Keratinocyte (primary cell): Measurements from ENCODE around the gene CUX1. TPM values are rescaled to one million over a fixed set of nuclear protein-coding genes. Genes with fewer than 3 reads are reported as not detected.

Experiments
- DNase-seq: peaks from one replicate; pipeline ENCODE4 v3.0.0-alpha.2; 2011; ENCODE audit warnings: low read depth, missing footprints, low spot score
- FAIRE-seq: peaks from 2 replicates; lab custom pipeline; 2011; peaks lifted over from hg19 to GRCh38; lab: Jason Lieb, UNC
- H2AFZ ChIP-seq: 2 replicates; pipeline ENCODE4 v1.6.0; 2012; ENCODE audit warnings: low read length, control low read depth, inconsistent platforms; ENCODE audit not compliant: control insufficient read depth
- H3K27ac ChIP-seq: 2 replicates; pipeline ENCODE4 v1.5.1; 2011; ENCODE audit warnings: low read length; ENCODE audit not compliant: control insufficient read depth, insufficient read depth
- H3K27me3 ChIP-seq: 3 replicates; pipeline ENCODE4 v1.6.0; 2011; ENCODE audit warnings: low read length; ENCODE audit not compliant: control insufficient read depth, insufficient read depth; ENCODE audit errors: extremely low read depth
- H3K36me3 ChIP-seq, 2 experiments: 2 replicates in 1 of 2; 3 replicates in 1 of 2; pipeline ENCODE4 v1.5.1; 2011; ENCODE audit warnings: low read length in 2 of 2, mild to moderate bottlenecking in 1 of 2; ENCODE audit not compliant: control insufficient read depth in 2 of 2, insufficient read depth in 2 of 2; ENCODE audit errors: extremely low read depth in 1 of 2
- H3K4me1 ChIP-seq: 3 replicates; pipeline ENCODE4 v1.5.1; 2011; ENCODE audit warnings: low read length; ENCODE audit not compliant: control insufficient read depth, insufficient read depth; ENCODE audit errors: extremely low read depth
- H3K4me2 ChIP-seq: 3 replicates; pipeline ENCODE4 v1.6.0; 2011; ENCODE audit warnings: low read depth, low read length; ENCODE audit not compliant: control insufficient read depth, insufficient read depth; ENCODE audit errors: extremely low read depth
- H3K4me3 ChIP-seq, 3 experiments: fragments of 200-600 bp in 1 of 3; sonication (generic) in 1 of 3; 2 replicates in 2 of 3; 3 replicates in 1 of 3; pipeline ENCODE4 v1.5.1; 2011 to 2016; ENCODE audit warnings: low read length in 3 of 3, mild to moderate bottlenecking in 3 of 3, control low read depth in 2 of 3, inconsistent platforms in 1 of 3, low read depth in 1 of 3, mixed read lengths in 1 of 3, mixed run types in 1 of 3, moderate library complexity in 1 of 3; ENCODE audit not compliant: control insufficient read depth in 2 of 3, insufficient read depth in 2 of 3; ENCODE audit errors: extremely low read depth in 1 of 3
- H3K79me2 ChIP-seq: 2 replicates; pipeline ENCODE4 v1.6.0; 2012; ENCODE audit warnings: low read length; ENCODE audit not compliant: control insufficient read depth, insufficient read depth
- H3K9ac ChIP-seq: 3 replicates; pipeline ENCODE4 v1.6.0; 2011; ENCODE audit warnings: low read length; ENCODE audit not compliant: control insufficient read depth, insufficient read depth; ENCODE audit errors: extremely low read depth
- H3K9me1 ChIP-seq: 3 replicates; pipeline ENCODE4 v1.6.0; 2011; ENCODE audit warnings: low read length; ENCODE audit not compliant: control insufficient read depth, insufficient read depth; ENCODE audit errors: extremely low read depth
- H3K9me3 ChIP-seq: 2 replicates; pipeline ENCODE4 v1.5.1; 2012; ENCODE audit warnings: low read depth, low read length; ENCODE audit not compliant: control insufficient read depth
- H4K20me1 ChIP-seq: 3 replicates; pipeline ENCODE4 v1.6.0; 2011; ENCODE audit warnings: low read length; ENCODE audit not compliant: control insufficient read depth, insufficient read depth; ENCODE audit errors: extremely low read depth
- CTCF ChIP-seq, 3 experiments: IDR thresholded peaks in 1 of 3; conservative IDR thresholded peaks in 1 of 3; optimal IDR thresholded peaks in 1 of 3; 2 replicates in 2 of 3; 3 replicates in 1 of 3; pipeline versions ENCODE3 to v1.5.1; 2011; ENCODE audit warnings: low read length in 3 of 3, mild to moderate bottlenecking in 3 of 3, moderate library complexity in 2 of 3, control low read depth in 1 of 3, inconsistent platforms in 1 of 3; ENCODE audit not compliant: insufficient read depth in 2 of 3; ENCODE audit errors: extremely low read depth in 1 of 3
- EZH2 ChIP-seq: IDR thresholded peaks from one replicate; pipeline ENCODE4 v1.6.1; 2012; ENCODE audit warnings: inconsistent platforms, mild to moderate bottlenecking, low read length, moderate library complexity
- dilution Hi-C: fragments of 300-500 bp; cut with MboI; formaldehyde crosslinking; loops from one replicate; pipeline ENCODE4 v1.7.0; 2020; ENCODE audit warnings: low sequenced_read_pairs; ENCODE audit not compliant: extremely low pct_ligation_motif_present
- polyA plus RNA-seq, 5 experiments: library from polyadenylated mRNA; depleted of rRNA in 3 of 5; stranded (reverse) in 3 of 5; stranded (forward) in 1 of 5; unstranded in 1 of 5; fragments of >200 nt; gene quantifications; 1 replicate in 1 of 5; 2 replicates in 3 of 5; 3 replicates in 1 of 5; pipeline versions ENCODE4 v1.2.1 to v1.2.3, GENCODE V29; 2011 to 2012; ENCODE audit warnings: missing spikeins in 2 of 5, low read depth in 1 of 5, low replicate concordance in 1 of 5

CUX1 gene
- polyA plus RNA-seq, 1 donor (not counting 4 experiments of a cell fraction or from before 2014, with no cell fraction given): 18.3 TPM

DNA sequence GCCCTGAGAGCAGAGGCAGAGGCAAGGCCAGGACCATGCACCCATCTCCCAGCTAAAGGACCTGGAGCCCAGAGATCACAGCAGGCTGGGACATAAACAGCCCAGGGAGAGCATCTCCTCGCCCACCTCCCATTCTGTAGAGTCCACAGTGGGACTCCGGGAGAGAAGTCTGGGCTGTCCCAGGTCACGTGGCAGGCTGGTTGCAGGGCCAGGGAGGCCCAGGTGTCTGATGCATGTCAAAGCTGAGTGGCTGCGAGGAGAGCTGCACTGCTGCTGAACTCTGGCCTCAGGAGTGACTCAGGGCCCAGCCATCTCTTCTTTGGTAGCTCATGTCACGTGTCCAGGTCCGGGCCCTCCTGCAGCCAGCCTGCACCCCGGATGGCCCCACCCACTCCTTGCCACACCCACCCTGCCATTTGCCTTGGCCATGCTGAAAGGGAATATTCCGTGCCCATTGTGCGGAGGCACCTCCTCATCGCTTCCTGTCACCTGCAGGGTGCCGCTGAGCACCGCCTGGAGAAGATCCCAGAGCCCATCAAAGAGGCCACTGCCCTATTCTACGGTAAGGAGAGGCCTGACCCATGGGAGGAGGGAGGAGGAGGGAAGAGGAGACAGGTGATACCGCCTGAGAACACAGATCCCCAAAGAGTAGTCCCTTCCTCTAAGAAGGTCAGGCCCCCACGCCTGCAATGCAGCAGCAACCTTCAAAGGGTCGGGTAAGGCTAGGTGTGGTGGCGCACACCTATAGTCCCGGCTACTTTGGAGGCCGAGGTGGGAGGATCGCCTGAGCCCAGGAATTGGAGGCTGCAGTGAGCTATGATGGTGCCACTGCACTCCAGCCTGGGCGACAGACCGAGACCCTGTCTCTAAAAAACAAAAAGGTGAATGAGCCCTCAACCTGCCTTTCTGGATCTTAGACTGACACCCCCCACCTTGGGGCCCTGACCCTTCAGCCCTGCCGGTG lies 456.6 kb downstream of the CUX1 start:
- H3K9me1 ChIP-seq: no peaks in the 10 kb centered on the region
- DNase-seq (peak; percentile 13), FAIRE-seq (no peak)
- dilution Hi-C loops: no loop called here
- no peak overlapping the region for H3K4me3 ChIP-seq
- H3K4me2 ChIP-seq: no peak overlapping the region
- no peak overlapping the region for H3K9ac ChIP-seq
- H3K9me3 ChIP-seq: no peaks in the 10 kb centered on the region
- no peaks in the 10 kb centered on the region for H3K27me3 ChIP-seq
- no peak for TF ChIP-seq EZH2
- TF ChIP-seq CTCF (optimal IDR thresholded peaks at IDR 0.05 in 1 of 3, IDR thresholded peaks at IDR 0.05 in 1 of 3, conservative IDR thresholded peaks at IDR 0.05 in 1 of 3; ENCODE audit: extremely low read depth in 1 of 3, insufficient read depth in 2 of 3, low read length in 3 of 3): no peak
- H3K79me2 ChIP-seq: no peaks in the 10 kb centered on the region
- no peaks in the 10 kb centered on the region for H3K36me3 ChIP-seq
- no peak overlapping the region for H3K27ac ChIP-seq
- H3K4me1 ChIP-seq: peaks cover 4% of the 10 kb centered on the region
- no peaks in the 10 kb centered on the region for H4K20me1 ChIP-seq
- H2AFZ ChIP-seq: no peak overlapping the region

DNA sequence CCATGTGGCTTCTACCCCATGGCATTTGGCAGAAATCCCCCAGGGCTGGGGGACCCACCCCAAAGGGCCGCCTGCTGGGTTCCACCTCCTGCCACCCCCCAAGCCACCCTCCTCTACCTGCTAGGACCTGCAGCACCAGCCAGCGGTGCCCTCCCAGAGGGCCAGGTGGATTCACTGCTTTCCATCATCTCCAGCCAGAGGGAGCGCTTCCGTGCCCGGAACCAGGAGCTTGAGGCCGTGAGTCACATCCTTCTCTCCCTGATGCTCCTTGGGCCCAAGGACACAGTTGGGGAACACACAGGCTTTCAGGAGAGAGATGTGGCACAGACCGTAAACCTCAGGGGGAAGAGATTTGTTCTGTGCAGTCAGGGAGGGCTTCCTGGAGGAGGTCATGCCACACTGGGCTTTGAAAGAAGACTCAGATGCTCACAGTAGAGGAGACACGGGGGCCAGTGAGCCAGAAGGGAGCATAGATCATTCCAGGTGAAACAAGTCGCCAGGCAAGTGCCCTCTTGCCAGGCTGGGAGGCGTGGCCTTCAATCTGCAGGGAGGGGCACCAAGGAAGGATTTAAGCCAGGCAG lies 457.8 kb downstream of the CUX1 start:
- H3K4me1 ChIP-seq: peaks cover 4% of the 10 kb centered on the region
- TF ChIP-seq EZH2 (no peak), CTCF (optimal IDR thresholded peaks at IDR 0.05 in 1 of 3, IDR thresholded peaks at IDR 0.05 in 1 of 3, conservative IDR thresholded peaks at IDR 0.05 in 1 of 3; ENCODE audit: extremely low read depth in 1 of 3, insufficient read depth in 2 of 3, low read length in 3 of 3) (no peak)
- no peak overlapping the region for H2AFZ ChIP-seq
- no peak overlapping the region for H3K4me3 ChIP-seq
- dilution Hi-C loops: no loop called here
- FAIRE-seq: no peak
- H3K9me1 ChIP-seq: no peaks in the 10 kb centered on the region
- H3K27ac ChIP-seq: no peak overlapping the region
- no peak overlapping the region for H3K4me2 ChIP-seq
- H3K9me3 ChIP-seq: no peaks in the 10 kb centered on the region
- H3K27me3 ChIP-seq: no peaks in the 10 kb centered on the region
- no peaks in the 10 kb centered on the region for H4K20me1 ChIP-seq
- H3K9ac ChIP-seq: no peak overlapping the region
- H3K36me3 ChIP-seq: no peaks in the 10 kb centered on the region
- H3K79me2 ChIP-seq: no peaks in the 10 kb centered on the region
- DNase-seq: no peak
